GM19240 (cell line): ENCODE results near the gene ADORA1.

Source experiments
- DNase-seq: peaks from one replicate; pipeline ENCODE4 v3.0.0; 2011; ENCODE audit warnings: low spot score; ENCODE audit not compliant: insufficient read length

Gene ADORA1

DNA sequence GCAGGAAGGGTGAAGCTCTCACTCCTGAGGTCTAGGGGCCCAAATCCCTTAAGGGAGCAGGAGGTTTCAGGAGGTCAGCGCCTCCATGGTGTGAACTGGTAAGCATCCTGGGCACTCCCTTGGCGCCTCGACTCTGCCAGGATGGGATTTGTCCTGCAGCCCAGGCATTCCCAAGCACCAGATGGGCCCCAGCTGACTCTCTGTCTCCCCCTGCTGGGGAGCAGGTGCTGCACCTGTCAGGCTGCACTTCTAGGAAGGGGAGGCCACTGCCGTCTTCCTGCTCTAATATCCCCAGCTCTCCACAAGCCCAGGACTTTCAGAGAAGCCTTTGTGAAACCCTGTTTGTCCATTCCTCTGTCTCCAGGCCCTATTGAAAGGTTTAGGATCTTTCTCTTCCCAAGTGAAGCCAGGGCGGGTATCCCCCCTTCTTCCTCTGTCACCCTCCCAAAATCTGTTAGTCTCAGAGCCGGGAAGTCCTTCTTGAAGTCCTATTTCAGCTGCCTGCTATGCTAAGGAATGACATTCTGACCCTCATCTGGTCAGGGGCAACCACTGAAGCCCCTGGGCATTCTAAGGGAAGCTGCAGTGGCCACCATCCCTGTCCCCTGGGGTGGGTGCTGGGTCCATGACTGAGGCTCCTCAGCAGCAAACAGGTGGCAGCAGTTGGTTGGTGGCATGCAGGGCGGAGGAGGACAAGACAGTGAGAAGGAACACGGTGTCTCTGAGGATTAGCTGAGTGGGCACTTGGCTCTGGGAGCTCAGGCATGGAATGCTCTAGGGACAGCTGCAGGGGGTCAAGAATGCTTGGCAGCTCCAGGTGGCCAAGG, 44.9 kb downstream of the ADORA1 start:
- peak; percentile 77 for DNase-seq

- DNase-seq, result no peak
These were observed 45.6 kb downstream of the ADORA1 start for GRCh38 chr1:203173011-203173555.

DNA sequence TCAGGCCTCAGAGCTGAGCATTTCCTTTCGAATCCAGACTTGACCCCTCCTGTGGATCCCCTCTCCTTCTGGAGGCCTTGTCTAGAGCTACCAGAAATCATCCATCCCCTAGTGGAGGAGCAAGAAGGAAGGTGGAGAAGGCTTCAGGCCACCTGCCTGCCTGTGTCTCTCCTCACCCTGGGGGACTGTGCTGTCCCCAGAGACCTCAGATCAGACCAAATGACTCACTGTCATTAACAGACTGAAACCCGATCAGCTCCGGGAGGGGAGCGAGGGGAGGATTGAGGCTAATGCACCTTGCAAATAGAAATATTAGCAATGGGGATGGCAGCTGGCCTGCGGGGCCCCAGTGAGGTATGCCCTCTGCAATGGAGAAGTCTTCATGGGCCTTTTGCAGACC, 46.0 kb downstream of the ADORA1 start:
- peak; percentile 32 for DNase-seq

DNA sequence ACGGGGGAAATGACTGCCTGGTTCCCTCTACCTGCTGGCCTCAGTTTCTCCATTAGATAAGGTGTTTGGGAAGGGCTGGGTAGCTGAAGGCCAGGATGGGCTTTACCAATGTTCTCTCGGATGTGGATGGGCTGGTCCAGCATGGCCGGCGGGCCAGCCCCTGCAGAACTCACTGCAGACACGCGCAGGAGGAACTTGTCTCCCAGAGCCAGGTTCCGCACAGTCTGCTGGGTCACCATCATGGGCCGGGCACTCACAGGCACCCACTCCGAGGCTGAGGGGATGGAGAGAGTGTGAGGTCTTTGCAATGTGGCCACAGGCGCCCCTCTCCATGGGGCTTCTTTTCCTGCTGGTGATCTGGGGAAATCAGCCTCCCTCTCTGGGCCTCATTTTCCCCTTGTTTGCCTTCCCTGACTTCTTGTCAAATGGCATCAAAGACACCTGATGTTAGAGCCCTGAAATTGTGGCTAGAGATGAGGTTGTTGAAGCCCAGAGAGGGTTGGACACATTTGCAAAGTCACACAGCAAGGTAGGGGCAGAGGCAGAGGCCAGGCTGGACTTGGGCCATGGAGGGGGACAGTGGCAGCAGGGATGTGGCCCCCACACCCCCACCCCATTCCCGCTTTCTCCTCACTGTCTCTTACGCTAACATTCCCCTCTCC, 46.9 kb downstream of the ADORA1 start:
- DNase-seq, result no peak

GRCh38 chr1:203175237-203175826, 47.8 kb downstream of the ADORA1 start, which contains the start of gene MYBPH:
TSS of gene MYBPH (minus strand) at chr1:203175826. CDS start at chr1:203175755, 71 bp downstream.
- DNase-seq, result no peak

- no peak for DNase-seq
These were observed 48.3 kb downstream of the ADORA1 start for GRCh38 chr1:203175827-203176241.

GRCh38 chr1:203176273-203177035, 48.9 kb downstream of the ADORA1 start:
- no peak for DNase-seq

DNA sequence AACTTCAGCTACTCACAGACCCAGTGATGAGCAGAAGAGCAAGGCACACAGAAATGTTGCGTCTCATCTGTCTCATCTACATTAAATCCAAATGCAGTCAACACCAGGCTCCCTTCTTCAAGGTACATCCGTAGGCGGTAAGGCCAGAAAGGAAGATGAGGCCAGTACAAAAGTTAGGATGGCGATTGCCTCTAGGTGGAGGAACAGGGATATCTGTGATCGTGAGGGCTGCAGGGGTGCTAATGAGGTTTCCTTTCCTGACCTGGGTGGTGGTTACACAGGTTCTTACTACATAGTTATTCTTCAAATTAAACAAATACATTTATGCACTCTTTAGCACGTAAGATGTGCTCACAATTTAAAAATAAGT, 49.5 kb downstream of the ADORA1 start:
- no peak for DNase-seq

DNA sequence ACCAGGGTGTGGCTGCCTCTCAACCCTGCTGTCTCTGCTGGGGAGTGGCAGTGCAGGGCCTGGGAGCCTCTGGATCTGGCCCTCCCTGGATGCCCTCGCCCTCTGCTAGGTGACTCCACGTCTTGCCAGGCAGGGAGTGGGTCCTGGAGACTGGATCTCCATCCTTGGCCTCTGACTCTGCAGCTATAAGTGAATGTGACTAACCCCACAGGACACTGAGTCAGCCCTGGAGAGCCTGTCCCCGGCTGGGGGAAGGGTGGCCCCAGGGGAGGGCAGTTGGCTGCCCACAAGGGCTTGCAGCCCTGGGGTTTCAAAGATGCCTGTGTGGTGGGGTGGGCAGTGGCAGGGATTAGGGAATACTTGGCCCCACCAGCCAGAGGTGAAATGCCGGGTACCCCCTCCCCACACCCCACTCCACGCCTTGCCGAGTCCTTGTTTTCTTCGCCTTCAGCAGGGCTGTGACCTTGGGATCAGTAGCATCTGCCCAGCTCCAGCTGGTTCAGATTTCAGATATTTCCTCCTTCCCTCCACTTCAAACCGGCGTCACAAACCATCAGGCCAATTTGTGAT, 50.0 kb downstream of the ADORA1 start:
- no peak for DNase-seq

- DNase-seq, result no peak
These were observed 50.6 kb downstream of the ADORA1 start for GRCh38 chr1:203178083-203178482.

GRCh38 chr1:203178821-203179666, 51.5 kb downstream of the ADORA1 start:
- no peak for DNase-seq

DNA sequence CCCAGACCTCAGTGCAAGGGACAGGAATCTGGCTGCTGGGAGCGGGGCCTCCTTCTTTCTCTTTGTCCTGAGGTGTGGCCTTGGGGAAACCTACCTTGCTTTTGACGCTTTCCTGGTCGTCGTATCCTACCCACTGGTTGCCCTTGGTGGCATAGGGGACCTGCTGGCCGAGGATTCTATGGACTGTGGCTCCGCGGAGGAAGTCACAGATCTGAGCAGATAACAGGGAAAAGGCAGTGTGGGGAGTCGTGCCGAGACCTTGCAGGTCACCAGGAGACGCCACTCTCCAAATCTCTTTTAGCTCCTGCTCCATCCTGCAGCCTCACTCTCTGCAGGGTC, 52.1 kb downstream of the ADORA1 start:
- DNase-seq, result no peak

- no peak for DNase-seq
These were observed 53.2 kb downstream of the ADORA1 start for GRCh38 chr1:203180611-203181330.

GRCh38 chr1:203181586-203182386, 54.3 kb downstream of the ADORA1 start:
- no peak for DNase-seq

GRCh38 chr1:203182387-203182953, 54.9 kb downstream of the ADORA1 start:
- no peak for DNase-seq

DNA sequence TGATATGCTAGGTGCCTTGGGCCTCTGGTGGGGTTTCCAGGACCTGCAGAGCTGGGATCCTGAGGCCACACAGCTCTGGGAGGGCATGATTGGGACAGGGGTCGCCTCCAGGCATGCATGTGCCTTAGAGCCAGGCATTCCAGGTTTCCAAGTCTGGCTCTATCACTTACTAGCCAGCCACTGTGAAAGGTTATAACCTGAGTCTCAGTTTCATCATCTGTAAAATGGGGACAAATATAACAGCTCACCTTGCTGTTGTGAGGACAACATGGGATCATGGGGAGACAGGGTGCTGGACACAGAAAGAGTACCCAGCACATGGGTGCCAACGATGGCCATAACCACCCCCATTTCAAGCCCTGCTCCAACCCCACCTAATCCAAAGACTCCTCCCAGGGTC, 56.3 kb downstream of the ADORA1 start:
- no peak for DNase-seq

- no peak for DNase-seq
These were observed 56.9 kb downstream of the ADORA1 start for GRCh38 chr1:203184467-203184866.

GRCh38 chr1:203185061-203185461, 57.5 kb downstream of the ADORA1 start:
- DNase-seq, result no peak
